Right atrium auricular region (tissue), 2 donors: ENCODE measurements around the gene PLK5. TPM values are rescaled to one million over a fixed set of nuclear protein-coding genes. Genes with fewer than 3 reads are reported as not detected.
"Not testable (repeated sequence)": the region's sequence is repeated elsewhere in the genome, so short reads cannot be mapped to it uniquely, and the experiment has no call there.

Experiments used
- DNase-seq: peaks from one replicate; pipeline ENCODE4 v3.0.0-alpha.2; 2019; ENCODE audit warnings: low spot score
- H3K27ac ChIP-seq, 2 donors: fragments of 200-600 bp; sonication (generic); 1 replicate in 1 of 2; 2 replicates in 1 of 2; pipeline ENCODE4 v1.5.1; 2016 to 2019
- H3K27me3 ChIP-seq, 2 donors: fragments of 200-600 bp; sonication (generic); one replicate each; pipeline versions ENCODE4 v1.5.1 to v1.6.0; 2017 to 2019
- H3K36me3 ChIP-seq: fragments of 200-600 bp; sonication (generic); one replicate; pipeline ENCODE4 v1.5.1; 2016
- H3K4me1 ChIP-seq, 2 donors: fragments of 200-600 bp; sonication (generic); one replicate each; pipeline versions ENCODE4 v1.5.1 to v1.6.0; 2017 to 2019
- H3K4me3 ChIP-seq, 2 donors: fragments of 200-600 bp; sonication (generic); 1 replicate in 1 of 2; 2 replicates in 1 of 2; pipeline ENCODE4 v1.5.1; 2017 to 2019; ENCODE audit warnings: mild to moderate bottlenecking in 1 of 2, moderate library complexity in 1 of 2
- H3K9me3 ChIP-seq, 2 donors: fragments of 200-600 bp; sonication (generic); one replicate each; pipeline ENCODE4 v1.5.1; 2019
- total RNA-seq, 2 donors: library from RNA; depleted of rRNA; stranded (reverse); fragments of >200 nt; gene quantifications; one replicate each; pipeline ENCODE4 v1.1.0, GENCODE V29; 2016
- TF ChIP-seq, protein P1 (sequence below), 2 donors: fragments of 200-600 bp; sonication (generic); IDR thresholded peaks; one replicate each; pipeline ENCODE4 v1.5.1; 2019; ENCODE audit warnings: antibody characterized with exemption in 2 of 2

PLK5 gene
- total RNA-seq, 2 donors from 2014 or later: not detected

DNA sequence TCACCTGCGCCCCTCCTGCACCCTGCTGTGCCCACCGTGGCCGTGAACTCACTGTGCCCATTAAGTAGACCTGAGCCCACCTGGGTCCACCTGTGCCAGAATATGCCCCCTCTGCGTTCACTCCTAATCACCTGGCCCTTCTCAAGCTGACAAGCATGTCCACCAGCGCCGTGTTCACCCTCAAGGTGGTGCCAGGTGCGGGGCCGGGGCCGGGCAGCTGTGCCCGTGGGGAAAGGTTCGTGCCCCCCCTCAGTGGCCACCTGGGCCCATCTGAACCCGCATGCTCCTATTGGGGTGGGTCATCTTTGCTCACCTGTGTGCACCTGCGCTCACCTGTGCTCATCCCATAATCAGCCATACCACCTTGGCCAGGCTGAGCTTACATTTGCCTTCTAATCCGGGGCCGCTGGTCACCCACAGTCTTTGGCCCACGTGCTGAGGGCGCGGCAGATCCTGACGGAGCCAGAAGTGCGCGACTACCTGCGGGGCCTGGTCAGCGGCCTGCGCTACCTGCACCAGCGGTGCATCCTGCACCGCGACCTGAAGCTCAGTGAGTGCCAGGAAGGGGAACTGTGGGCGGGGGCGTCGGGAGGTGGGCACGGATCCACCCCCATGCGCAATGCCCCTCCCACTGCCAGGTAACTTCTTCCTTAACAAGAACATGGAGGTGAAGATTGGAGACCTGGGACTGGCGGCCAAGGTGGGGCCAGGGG is 2.3 kb downstream of the PLK5 start:
- H3K36me3 ChIP-seq: no peaks in the 10 kb centered on the region
- peaks cover 0 to 2% of the 10 kb centered on the region in 2 donors for H3K27me3 ChIP-seq
- H3K9me3 ChIP-seq: no peaks in the 10 kb centered on the region
- no peak overlapping the region for H3K27ac ChIP-seq
- no peak overlapping the region for H3K4me3 ChIP-seq
- TF ChIP-seq, protein P1, sequence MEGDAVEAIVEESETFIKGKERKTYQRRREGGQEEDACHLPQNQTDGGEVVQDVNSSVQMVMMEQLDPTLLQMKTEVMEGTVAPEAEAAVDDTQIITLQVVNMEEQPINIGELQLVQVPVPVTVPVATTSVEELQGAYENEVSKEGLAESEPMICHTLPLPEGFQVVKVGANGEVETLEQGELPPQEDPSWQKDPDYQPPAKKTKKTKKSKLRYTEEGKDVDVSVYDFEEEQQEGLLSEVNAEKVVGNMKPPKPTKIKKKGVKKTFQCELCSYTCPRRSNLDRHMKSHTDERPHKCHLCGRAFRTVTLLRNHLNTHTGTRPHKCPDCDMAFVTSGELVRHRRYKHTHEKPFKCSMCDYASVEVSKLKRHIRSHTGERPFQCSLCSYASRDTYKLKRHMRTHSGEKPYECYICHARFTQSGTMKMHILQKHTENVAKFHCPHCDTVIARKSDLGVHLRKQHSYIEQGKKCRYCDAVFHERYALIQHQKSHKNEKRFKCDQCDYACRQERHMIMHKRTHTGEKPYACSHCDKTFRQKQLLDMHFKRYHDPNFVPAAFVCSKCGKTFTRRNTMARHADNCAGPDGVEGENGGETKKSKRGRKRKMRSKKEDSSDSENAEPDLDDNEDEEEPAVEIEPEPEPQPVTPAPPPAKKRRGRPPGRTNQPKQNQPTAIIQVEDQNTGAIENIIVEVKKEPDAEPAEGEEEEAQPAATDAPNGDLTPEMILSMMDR (IDR thresholded peaks at IDR 0.05): no peak
- no peak for DNase-seq
- H3K4me1 ChIP-seq: peaks cover 0 to 12% of the 10 kb centered on the region in 2 donors

GRCh38 chr19:1526979-1527649 is 3.2 kb downstream of the PLK5 start:
- peaks cover 0 to 12% of the 10 kb centered on the region in 2 donors for H3K4me1 ChIP-seq

GRCh38 chr19:1527650-1528309 is 3.9 kb downstream of the PLK5 start:
- H3K9me3 ChIP-seq: no peaks in the 10 kb centered on the region
- H3K36me3 ChIP-seq: no peaks in the 10 kb centered on the region
- peaks cover 0 to 2% of the 10 kb centered on the region in 2 donors for H3K27me3 ChIP-seq
- no peak for DNase-seq
- TF ChIP-seq, protein P1 (IDR thresholded peaks at IDR 0.05): no peak
- no peak overlapping the region for H3K4me3 ChIP-seq
- no peak overlapping the region for H3K27ac ChIP-seq
- H3K4me1 ChIP-seq: peaks cover 0 to 12% of the 10 kb centered on the region in 2 donors

More at GRCh38 chr19:1526979-1527649, 3.2 kb downstream of the PLK5 start:
- Histone ChIP-seq H3K4me3 (no peak overlapping the region), H3K27me3 (peaks cover 0 to 2% of the 10 kb centered on the region in 2 donors), H3K9me3 (no peaks in the 10 kb centered on the region), H3K27ac (no peak overlapping the region), H3K36me3 (no peaks in the 10 kb centered on the region)
- no peak for DNase-seq
- TF ChIP-seq, protein P1 (IDR thresholded peaks at IDR 0.05): no peak

GRCh38 chr19:1528596-1529429 is 4.9 kb downstream of the PLK5 start:
- TF ChIP-seq, protein P1 (IDR thresholded peaks at IDR 0.05): no peak
- Histone ChIP-seq H3K9me3 (no peaks in the 10 kb centered on the region), H3K27me3 (peaks cover 0 to 2% of the 10 kb centered on the region in 2 donors), H3K4me1 (peaks cover 0 to 7% of the 10 kb centered on the region in 2 donors), H3K36me3 (no peaks in the 10 kb centered on the region), H3K4me3 (no peak overlapping the region), H3K27ac (no peak overlapping the region)
- no peak for DNase-seq

DNA sequence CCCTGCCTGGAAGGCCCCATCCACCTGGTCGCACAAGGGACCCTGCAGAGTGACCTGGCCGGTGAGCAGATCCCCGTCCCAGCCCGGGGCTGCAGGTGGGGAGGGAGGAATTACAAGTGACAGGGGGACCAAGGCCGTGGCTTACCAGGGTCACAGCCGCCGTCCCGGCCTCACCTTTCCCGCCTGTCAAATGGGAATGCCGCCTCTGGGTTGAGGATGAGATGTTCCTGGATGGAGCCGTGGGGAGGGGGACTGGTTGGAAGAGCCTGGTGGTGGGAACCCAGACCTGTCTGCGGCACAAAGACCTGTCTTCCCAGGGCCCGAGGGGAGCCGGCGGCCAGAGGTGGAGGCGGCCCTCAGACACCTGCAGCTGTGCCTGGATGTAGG is 5.5 kb downstream of the PLK5 start:
- TF ChIP-seq, protein P1 (IDR thresholded peaks at IDR 0.05): no peak
- H3K9me3 ChIP-seq: no peaks in the 10 kb centered on the region
- no peak for DNase-seq
- H3K36me3 ChIP-seq: no peaks in the 10 kb centered on the region
- peaks cover 0 to 2% of the 10 kb centered on the region in 2 donors for H3K27me3 ChIP-seq
- H3K4me3 ChIP-seq: no peak overlapping the region
- peaks cover 0 to under 1% of the 10 kb centered on the region in 2 donors for H3K4me1 ChIP-seq
- H3K27ac ChIP-seq: no peak overlapping the region

DNA sequence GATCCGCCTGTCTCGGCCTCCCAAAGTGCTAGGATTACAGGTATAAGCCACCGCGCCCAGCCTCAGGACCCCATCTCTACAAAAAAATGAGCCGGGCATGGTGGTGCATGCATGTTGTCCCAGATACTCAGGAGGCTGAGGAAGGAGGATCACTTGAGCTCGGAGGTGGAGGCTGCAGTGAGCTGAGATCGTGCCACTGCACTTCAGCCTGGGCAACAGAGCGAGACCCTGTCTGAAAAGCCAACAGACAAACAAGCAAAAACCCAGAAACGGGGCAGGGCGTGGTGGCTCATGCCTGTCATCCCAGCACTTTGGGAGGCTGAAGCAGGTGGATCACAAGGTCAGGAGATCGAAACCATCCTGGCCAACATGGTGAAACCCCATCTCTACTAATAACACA is 7.0 kb downstream of the PLK5 start:
- H3K4me3 ChIP-seq, H3K4me1 ChIP-seq, H3K36me3 ChIP-seq, H3K27ac ChIP-seq, H3K9me3 ChIP-seq, DNase-seq, H3K27me3 ChIP-seq: not testable (repeated sequence)
